Breast epithelium (tissue), 4 donors: ENCODE measurements around the gene SMCO1. TPM values are rescaled to one million over a fixed set of nuclear protein-coding genes. Genes with fewer than 3 reads are reported as not detected.

Source experiments
- DNase-seq, 2 donors: peaks; one replicate each; pipeline ENCODE4 v3.0.0-alpha.2; 2019; ENCODE audit warnings: low spot score in 2 of 2
- H3K27ac ChIP-seq, 2 donors: fragments of 200-600 bp; sonication (generic) in 1 of 2; one replicate each; pipeline ENCODE4 v1.5.1; 2016 to 2019; ENCODE audit warnings: mild to moderate bottlenecking in 1 of 2
- H3K27me3 ChIP-seq, 2 donors: fragments of 200-600 bp; sonication (generic) in 1 of 2; one replicate each; pipeline versions ENCODE4 v1.5.1 to v1.6.0; 2017 to 2019; ENCODE audit warnings: control low read depth in 1 of 2, mild to moderate bottlenecking in 1 of 2
- H3K36me3 ChIP-seq: fragments of 200-600 bp; one replicate; pipeline ENCODE4 v1.5.1; 2019
- H3K4me1 ChIP-seq, 2 donors: fragments of 200-600 bp; sonication (generic); one replicate each; pipeline ENCODE4 v1.5.1; 2016 to 2019; ENCODE audit warnings: control low read depth in 1 of 2
- H3K4me3 ChIP-seq, 3 donors: fragments of 200-600 bp; sonication (generic); 1 replicate in 2 of 3; 2 replicates in 1 of 3; pipeline ENCODE4 v1.5.1; 2016 to 2019; ENCODE audit warnings: mild to moderate bottlenecking in 3 of 3, moderate library complexity in 2 of 3
- H3K9me3 ChIP-seq, 2 donors: fragments of 200-600 bp; sonication (generic) in 1 of 2; one replicate each; pipeline ENCODE4 v1.5.1; 2016 to 2019; ENCODE audit warnings: control low read depth in 1 of 2
- POLR2A ChIP-seq: fragments of 450-650 bp; IDR thresholded peaks from one replicate; pipeline ENCODE4 v1.6.1; 2016; ENCODE audit warnings: antibody characterized with exemption, mild to moderate bottlenecking, moderate library complexity
- POLR2AphosphoS5 ChIP-seq, 3 donors: sonication (generic); formaldehyde crosslinking; IDR thresholded peaks; one replicate each; pipeline ENCODE4 v1.6.1; 2017; ENCODE audit warnings: antibody characterized with exemption in 3 of 3
- intact Hi-C: fragments of 100-400 bp; cut with DNase I; formaldehyde crosslinking; loops from one replicate; pipeline ENCODE4 v1.15.1; 2023; ENCODE audit warnings: low total_unique reads
- total RNA-seq, 3 donors: library from RNA; depleted of rRNA; stranded (reverse); fragments of >200 nt; gene quantifications; one replicate each; pipeline ENCODE4 v1.1.0, GENCODE V29; 2016
- TF ChIP-seq, protein P1 (sequence below), 3 donors: fragments of 450-650 bp; IDR thresholded peaks; one replicate each; pipeline ENCODE4 v1.5.1; 2016 to 2017; ENCODE audit warnings: antibody characterized with exemption in 3 of 3, mild to moderate bottlenecking in 3 of 3, moderate library complexity in 3 of 3

SMCO1 gene
- not detected for total RNA-seq

DNA sequence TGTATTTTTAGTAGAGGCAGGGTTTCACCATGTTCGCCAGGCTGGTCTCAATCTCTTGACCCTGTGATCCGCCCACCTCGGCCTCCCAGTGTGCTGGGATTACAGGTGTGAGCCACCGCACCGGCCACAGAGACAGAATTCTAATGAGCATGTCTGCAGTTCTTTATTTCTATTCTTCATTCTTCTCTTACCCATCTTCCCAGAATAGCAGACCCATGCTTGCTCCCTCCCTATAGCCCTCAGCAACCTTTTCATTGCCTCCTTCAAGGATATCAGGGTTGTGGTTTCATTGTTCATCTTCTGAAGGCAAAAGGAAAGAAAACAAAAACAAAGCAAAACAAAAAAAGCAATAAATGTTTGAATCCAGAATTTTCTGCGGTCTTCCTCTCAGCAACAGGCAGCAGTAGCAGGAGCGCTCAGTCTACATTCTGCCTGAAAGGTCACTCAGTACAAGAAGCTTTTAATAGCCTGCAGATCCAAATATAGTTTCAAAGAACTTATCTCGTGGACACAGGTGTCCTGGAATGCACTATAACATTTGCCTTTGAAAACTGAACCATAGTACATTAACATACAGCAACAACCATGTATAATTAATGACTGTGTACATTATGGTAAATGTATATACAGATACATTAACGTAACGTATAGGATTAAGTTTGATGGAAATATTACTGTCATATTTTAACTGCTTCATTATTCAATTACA is at the start of gene SMCO1:
TSS of gene SMCO1 (minus strand) at position 434 of the 709 bp plus-strand sequence. CDS start at position 297, 137 bp downstream.
- Histone ChIP-seq H3K27me3 (no peaks in the 10 kb centered on the region), H3K9me3 (peaks cover 28 to 30% of the 10 kb centered on the region in 2 donors), H3K36me3 (no peaks in the 10 kb centered on the region), H3K27ac (no peak within 1 kb of the TSS), H3K4me1 (no peaks in the 10 kb centered on the region), H3K4me3 (no peak within 1 kb of the TSS)
- TF ChIP-seq POLR2AphosphoS5 (IDR thresholded peaks at IDR 0.05): no peak
- TF ChIP-seq, protein P1, sequence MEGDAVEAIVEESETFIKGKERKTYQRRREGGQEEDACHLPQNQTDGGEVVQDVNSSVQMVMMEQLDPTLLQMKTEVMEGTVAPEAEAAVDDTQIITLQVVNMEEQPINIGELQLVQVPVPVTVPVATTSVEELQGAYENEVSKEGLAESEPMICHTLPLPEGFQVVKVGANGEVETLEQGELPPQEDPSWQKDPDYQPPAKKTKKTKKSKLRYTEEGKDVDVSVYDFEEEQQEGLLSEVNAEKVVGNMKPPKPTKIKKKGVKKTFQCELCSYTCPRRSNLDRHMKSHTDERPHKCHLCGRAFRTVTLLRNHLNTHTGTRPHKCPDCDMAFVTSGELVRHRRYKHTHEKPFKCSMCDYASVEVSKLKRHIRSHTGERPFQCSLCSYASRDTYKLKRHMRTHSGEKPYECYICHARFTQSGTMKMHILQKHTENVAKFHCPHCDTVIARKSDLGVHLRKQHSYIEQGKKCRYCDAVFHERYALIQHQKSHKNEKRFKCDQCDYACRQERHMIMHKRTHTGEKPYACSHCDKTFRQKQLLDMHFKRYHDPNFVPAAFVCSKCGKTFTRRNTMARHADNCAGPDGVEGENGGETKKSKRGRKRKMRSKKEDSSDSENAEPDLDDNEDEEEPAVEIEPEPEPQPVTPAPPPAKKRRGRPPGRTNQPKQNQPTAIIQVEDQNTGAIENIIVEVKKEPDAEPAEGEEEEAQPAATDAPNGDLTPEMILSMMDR (IDR thresholded peaks at IDR 0.05): no peak
- no peak for TF ChIP-seq POLR2A
- intact Hi-C loops: no loop called here
- no peak for DNase-seq

- H3K27me3 ChIP-seq: no peaks in the 10 kb centered on the region
- no peaks in the 10 kb centered on the region for H3K9me3 ChIP-seq
- H3K27ac ChIP-seq: no peak overlapping the region
- H3K4me1 ChIP-seq: no peaks in the 10 kb centered on the region
- no peaks in the 10 kb centered on the region for H3K36me3 ChIP-seq
- no peak for TF ChIP-seq POLR2A
- TF ChIP-seq, protein P1 (IDR thresholded peaks at IDR 0.05): no peak
- no peak for TF ChIP-seq POLR2AphosphoS5 (IDR thresholded peaks at IDR 0.05)
- DNase-seq: no peak
- H3K4me3 ChIP-seq: no peak overlapping the region
- intact Hi-C loops: no loop called here
These were observed 48.6 kb upstream of the SMCO1 start for GRCh38 chr3:196563721-196564225.

GRCh38 chr3:196559826-196560225 is 44.7 kb upstream of the SMCO1 start:
- Histone ChIP-seq H3K27ac (no peak overlapping the region), H3K4me3 (no peak overlapping the region), H3K4me1 (no peaks in the 10 kb centered on the region), H3K36me3 (no peaks in the 10 kb centered on the region), H3K27me3 (no peaks in the 10 kb centered on the region), H3K9me3 (no peaks in the 10 kb centered on the region)
- intact Hi-C loops: no loop called here
- no peak for DNase-seq
- TF ChIP-seq POLR2AphosphoS5 (IDR thresholded peaks at IDR 0.05): no peak
- no peak for TF ChIP-seq POLR2A
- TF ChIP-seq, protein P1 (IDR thresholded peaks at IDR 0.05): no peak

GRCh38 chr3:196558476-196558875 is 43.3 kb upstream of the SMCO1 start:
- no peaks in the 10 kb centered on the region for H3K9me3 ChIP-seq
- DNase-seq: no peak

DNA sequence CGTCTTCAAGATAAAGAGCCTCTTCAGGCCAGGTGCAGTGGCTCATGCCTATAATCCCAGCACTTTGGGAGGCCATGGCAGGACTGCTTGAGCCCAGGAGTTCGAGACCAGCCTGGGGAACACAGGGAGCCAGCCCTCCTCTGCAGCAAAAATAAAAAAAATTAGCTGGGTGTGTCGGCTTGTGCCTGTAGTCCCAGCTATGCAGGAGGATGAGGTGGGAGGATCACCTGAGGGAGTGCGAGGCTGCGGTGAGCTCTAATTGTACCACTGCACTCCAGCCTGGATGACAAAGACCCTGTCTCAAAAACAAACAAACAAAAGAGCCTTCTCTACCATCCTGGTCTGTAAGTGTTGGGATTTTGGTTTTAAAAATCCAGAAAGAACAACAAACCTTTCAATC is 42.1 kb upstream of the SMCO1 start:
- Histone ChIP-seq H3K36me3 (no peaks in the 10 kb centered on the region), H3K4me3 (no peak overlapping the region), H3K9me3 (no peaks in the 10 kb centered on the region), H3K27ac (no peak overlapping the region), H3K4me1 (no peaks in the 10 kb centered on the region), H3K27me3 (no peaks in the 10 kb centered on the region)
- TF ChIP-seq, protein P1 (IDR thresholded peaks at IDR 0.05): no peak
- no peak for TF ChIP-seq POLR2A
- TF ChIP-seq POLR2AphosphoS5 (IDR thresholded peaks at IDR 0.05): no peak
- no peak for DNase-seq
- intact Hi-C loops: no loop called here

More at GRCh38 chr3:196558476-196558875, 43.3 kb upstream of the SMCO1 start:
- no peak overlapping the region for H3K27ac ChIP-seq
- H3K36me3 ChIP-seq: no peaks in the 10 kb centered on the region
- intact Hi-C loops: no loop called here
- no peaks in the 10 kb centered on the region for H3K4me1 ChIP-seq
- no peak overlapping the region for H3K4me3 ChIP-seq
- TF ChIP-seq POLR2AphosphoS5 (IDR thresholded peaks at IDR 0.05) (no peak), POLR2A (no peak)
- TF ChIP-seq, protein P1 (IDR thresholded peaks at IDR 0.05): no peak
- H3K27me3 ChIP-seq: no peaks in the 10 kb centered on the region
